Osteoblast (primary cell): ENCODE results near the gene AXDND1. TPM values are rescaled to one million over a fixed set of nuclear protein-coding genes. Genes with fewer than 3 reads are reported as not detected.
"Not testable (repeated sequence)": the region's sequence is repeated elsewhere in the genome, so short reads cannot be mapped to it uniquely, and the experiment has no call there.

Source experiments
- DNase-seq: peaks from one replicate; pipeline ENCODE4 v3.0.0; 2011; ENCODE audit warnings: low spot score, mixed read lengths; ENCODE audit not compliant: insufficient read length; ENCODE audit errors: missing footprints
- H2AFZ ChIP-seq: 2 replicates; pipeline ENCODE4 v1.6.0; 2011; ENCODE audit warnings: mild to moderate bottlenecking, low read length
- H3K27ac ChIP-seq: 2 replicates; pipeline ENCODE4 v1.5.1; 2011; ENCODE audit warnings: mild to moderate bottlenecking, low read depth, low read length, moderate library complexity
- H3K27me3 ChIP-seq: 2 replicates; pipeline ENCODE4 v1.6.0; 2012; ENCODE audit warnings: mild to moderate bottlenecking, control low read depth, inconsistent platforms, low read length, moderate library complexity; ENCODE audit not compliant: insufficient read depth
- H3K36me3 ChIP-seq: 2 replicates; pipeline ENCODE4 v1.5.1; 2011; ENCODE audit warnings: mild to moderate bottlenecking, low read length, control low read depth, moderate library complexity; ENCODE audit not compliant: insufficient read depth
- H3K4me1 ChIP-seq: 2 replicates; pipeline ENCODE4 v1.5.1; 2011; ENCODE audit warnings: mild to moderate bottlenecking, low read length, control low read depth, moderate library complexity; ENCODE audit not compliant: insufficient read depth
- H3K4me2 ChIP-seq: 2 replicates; pipeline ENCODE4 v1.6.0; 2011; ENCODE audit warnings: mild to moderate bottlenecking, low read length; ENCODE audit not compliant: insufficient read depth
- H3K4me3 ChIP-seq: fragments of 200-600 bp; sonication (generic); 3 replicates; pipeline ENCODE4 v1.5.1; 2012; ENCODE audit warnings: mild to moderate bottlenecking, low read length, inconsistent platforms; ENCODE audit not compliant: insufficient read depth
- H3K79me2 ChIP-seq: 2 replicates; pipeline ENCODE4 v1.6.0; 2012; ENCODE audit warnings: mild to moderate bottlenecking, low read length, control low read depth, inconsistent platforms; ENCODE audit not compliant: insufficient read depth
- H3K9me3 ChIP-seq: 2 replicates; pipeline ENCODE4 v1.5.1; 2011; ENCODE audit warnings: low read depth, low read length, control low read depth
- H4K20me1 ChIP-seq: 2 replicates; pipeline ENCODE4 v1.6.0; 2012; ENCODE audit warnings: mild to moderate bottlenecking, low read length, control low read depth; ENCODE audit not compliant: insufficient read depth
- total RNA-seq: library from RNA; depleted of rRNA; stranded (reverse); fragments of >200 nt; gene quantifications from 2 replicates; pipeline ENCODE4 v1.2.3, GENCODE V29; 2012
- TF ChIP-seq, protein P1 (sequence below): IDR thresholded peaks from 2 replicates; pipeline ENCODE4 v1.5.1; 2011; ENCODE audit warnings: mild to moderate bottlenecking, low read depth, low read length, moderate library complexity; ENCODE audit errors: extremely low read depth

Gene AXDND1
- total RNA-seq, 1 donor, result 0.72 TPM

DNA sequence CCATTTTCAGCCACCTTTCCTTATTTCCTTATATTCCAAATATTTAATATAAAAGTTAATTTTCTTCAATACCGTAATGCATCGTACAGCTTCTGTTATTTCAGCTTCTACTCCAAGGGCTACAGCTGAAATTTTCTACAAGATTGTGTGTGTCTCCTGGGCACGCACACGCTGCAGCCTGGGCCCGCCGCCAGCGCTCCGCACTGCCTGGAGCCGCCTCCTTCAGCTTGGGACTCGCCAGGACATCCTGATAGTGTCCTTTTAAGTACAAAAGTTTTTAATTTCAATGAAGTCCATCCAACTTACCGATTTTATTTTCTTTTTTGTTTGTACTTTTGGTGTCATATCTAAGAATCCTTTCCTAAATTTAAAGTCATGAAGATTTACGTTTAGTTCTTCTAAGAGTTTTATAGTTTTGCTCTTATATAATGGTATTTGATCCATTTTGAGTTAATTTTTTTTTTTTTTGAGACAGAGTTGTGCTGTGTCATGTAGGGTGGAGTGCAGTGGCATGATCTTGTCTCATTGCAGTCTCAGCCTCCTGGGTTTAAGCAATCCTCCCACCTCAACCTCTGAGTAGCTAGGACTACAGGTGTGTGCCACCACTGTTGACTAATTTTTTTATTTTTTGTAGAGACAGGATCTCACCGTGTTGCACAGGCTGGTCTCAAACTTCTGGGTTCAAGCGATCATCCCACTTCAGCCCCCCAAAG, 82.8 kb downstream of the AXDND1 start:
- Histone ChIP-seq H3K4me3 (no peak overlapping the region), H3K36me3 (no peaks in the 10 kb centered on the region), H3K27ac (no peak overlapping the region), H3K9me3 (no peaks in the 10 kb centered on the region), H3K4me1 (no peaks in the 10 kb centered on the region), H4K20me1 (no peaks in the 10 kb centered on the region), H3K27me3 (peaks cover 3% of the 10 kb centered on the region), H3K4me2 (no peak overlapping the region), H3K79me2 (no peaks in the 10 kb centered on the region), H2AFZ (no peak overlapping the region)
- DNase-seq, result no peak
- TF ChIP-seq, protein P1, sequence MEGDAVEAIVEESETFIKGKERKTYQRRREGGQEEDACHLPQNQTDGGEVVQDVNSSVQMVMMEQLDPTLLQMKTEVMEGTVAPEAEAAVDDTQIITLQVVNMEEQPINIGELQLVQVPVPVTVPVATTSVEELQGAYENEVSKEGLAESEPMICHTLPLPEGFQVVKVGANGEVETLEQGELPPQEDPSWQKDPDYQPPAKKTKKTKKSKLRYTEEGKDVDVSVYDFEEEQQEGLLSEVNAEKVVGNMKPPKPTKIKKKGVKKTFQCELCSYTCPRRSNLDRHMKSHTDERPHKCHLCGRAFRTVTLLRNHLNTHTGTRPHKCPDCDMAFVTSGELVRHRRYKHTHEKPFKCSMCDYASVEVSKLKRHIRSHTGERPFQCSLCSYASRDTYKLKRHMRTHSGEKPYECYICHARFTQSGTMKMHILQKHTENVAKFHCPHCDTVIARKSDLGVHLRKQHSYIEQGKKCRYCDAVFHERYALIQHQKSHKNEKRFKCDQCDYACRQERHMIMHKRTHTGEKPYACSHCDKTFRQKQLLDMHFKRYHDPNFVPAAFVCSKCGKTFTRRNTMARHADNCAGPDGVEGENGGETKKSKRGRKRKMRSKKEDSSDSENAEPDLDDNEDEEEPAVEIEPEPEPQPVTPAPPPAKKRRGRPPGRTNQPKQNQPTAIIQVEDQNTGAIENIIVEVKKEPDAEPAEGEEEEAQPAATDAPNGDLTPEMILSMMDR, result no peak

DNA sequence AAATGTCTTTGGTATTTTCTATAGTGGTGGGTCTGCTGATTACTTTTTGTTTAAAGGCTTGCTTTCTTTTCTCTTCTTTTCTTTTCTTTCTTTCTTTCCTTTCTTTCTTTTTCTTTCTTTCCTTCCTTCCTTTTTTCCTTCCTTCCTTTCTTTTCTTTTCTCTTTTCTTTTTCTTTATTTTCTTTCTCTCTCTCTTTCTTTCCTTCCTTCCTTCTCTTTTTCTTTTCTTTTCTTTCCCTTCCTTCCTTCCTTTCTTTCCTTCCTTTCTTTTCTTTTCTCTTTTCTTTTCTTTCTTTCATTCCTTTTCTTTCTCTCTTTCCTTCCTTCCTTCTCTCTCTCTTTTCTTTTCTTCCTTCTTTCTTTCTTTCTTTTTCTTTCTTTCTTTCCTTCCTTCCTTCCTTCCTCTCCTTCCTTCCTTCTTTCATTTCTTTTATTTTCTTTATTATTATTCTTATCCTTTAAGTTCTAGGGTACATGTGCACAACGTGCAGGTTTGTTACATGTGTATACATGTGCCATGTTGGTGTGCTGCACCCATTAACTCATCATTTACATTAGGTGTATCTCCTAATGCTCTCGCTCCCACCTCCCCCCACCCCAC, 93.9 kb downstream of the AXDND1 start:
- H3K36me3 ChIP-seq, H3K27ac ChIP-seq, H3K4me3 ChIP-seq, H3K79me2 ChIP-seq, H4K20me1 ChIP-seq, H3K4me1 ChIP-seq, H3K4me2 ChIP-seq, H3K9me3 ChIP-seq, DNase-seq, H3K27me3 ChIP-seq, H2AFZ ChIP-seq: not testable (repeated sequence)

DNA sequence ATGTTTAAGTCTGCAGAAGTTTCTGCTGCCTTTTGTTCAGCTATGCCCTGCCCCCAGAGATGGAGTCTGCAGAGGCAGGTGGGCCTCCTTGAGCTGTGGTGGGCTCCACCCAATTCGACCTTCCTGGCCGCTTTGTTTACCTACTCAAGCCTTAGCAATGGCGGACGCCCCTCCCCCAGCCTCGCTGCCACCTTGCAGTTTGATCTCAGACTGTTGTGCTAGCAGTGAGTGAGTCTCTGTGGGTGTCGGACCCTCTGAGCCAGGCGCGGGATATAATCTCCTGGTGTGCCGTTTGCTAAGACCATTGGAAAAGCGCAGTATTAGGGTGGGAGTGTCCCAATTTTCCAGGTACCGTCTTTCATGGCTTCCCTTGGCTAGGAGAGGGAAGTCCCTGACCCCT, 99.9 kb downstream of the AXDND1 start:
- not testable (repeated sequence) for H3K4me2 ChIP-seq, H3K79me2 ChIP-seq, H3K4me3 ChIP-seq, H3K36me3 ChIP-seq, H3K4me1 ChIP-seq, H3K27me3 ChIP-seq, H4K20me1 ChIP-seq, H2AFZ ChIP-seq, DNase-seq, H3K27ac ChIP-seq, H3K9me3 ChIP-seq

DNA sequence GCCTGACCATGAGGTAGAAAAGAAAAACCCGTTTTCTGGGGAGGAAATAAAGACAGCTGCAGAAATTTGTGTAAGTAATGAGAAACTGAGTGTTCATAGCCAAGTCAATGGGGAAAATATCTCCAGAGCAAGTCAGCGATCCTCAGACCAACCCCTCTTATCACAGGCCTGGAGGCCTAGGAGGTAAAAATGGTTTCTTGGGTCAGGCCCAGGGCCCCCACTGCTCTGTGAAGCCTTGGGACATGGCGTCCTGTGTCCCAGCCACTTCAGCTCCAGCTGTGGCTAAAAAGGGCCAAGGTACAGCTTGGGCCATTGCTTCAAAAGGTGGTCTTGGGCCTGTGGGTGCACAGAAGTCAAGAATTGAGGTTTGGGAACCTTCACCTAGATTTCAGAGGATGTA, 108.9 kb downstream of the AXDND1 start:
- Histone ChIP-seq H3K4me2 (no peak overlapping the region), H4K20me1 (no peaks in the 10 kb centered on the region), H3K36me3 (no peaks in the 10 kb centered on the region), H2AFZ (no peak overlapping the region), H3K9me3 (no peaks in the 10 kb centered on the region), H3K4me1 (no peaks in the 10 kb centered on the region), H3K27ac (no peak overlapping the region), H3K27me3 (no peaks in the 10 kb centered on the region), H3K79me2 (no peaks in the 10 kb centered on the region), H3K4me3 (no peak overlapping the region)
- TF ChIP-seq, protein P1, result no peak
- no peak for DNase-seq

DNA sequence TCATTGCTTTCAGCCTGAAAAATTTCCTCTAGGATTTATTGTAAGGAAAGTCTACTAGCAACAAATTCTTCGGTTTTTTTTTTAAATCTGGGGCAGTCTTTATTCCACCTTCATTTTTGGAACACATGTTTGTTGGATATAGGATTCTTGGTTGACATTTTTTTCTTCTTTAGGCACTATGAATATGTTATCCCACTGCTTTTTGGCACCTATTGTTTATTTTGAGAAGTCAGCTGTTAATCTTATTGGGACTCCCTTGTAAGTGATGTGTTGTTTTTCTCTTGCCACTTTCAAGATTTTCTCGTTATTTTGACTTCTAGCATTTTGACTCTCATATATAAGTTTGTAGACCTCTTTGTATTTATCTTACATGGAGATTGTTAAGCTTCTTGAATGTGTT, 110.7 kb downstream of the AXDND1 start:
- Histone ChIP-seq H4K20me1 (no peaks in the 10 kb centered on the region), H3K4me3 (no peak overlapping the region), H3K36me3 (no peaks in the 10 kb centered on the region), H3K79me2 (no peaks in the 10 kb centered on the region), H3K9me3 (no peaks in the 10 kb centered on the region), H3K4me1 (no peaks in the 10 kb centered on the region), H3K27me3 (no peaks in the 10 kb centered on the region), H3K4me2 (no peak overlapping the region), H2AFZ (no peak overlapping the region), H3K27ac (no peak overlapping the region)
- DNase-seq, result no peak
- TF ChIP-seq, protein P1, result no peak
